ENCODE measurements around the gene SLC25A51.

The SLC25A51 gene

DNA sequence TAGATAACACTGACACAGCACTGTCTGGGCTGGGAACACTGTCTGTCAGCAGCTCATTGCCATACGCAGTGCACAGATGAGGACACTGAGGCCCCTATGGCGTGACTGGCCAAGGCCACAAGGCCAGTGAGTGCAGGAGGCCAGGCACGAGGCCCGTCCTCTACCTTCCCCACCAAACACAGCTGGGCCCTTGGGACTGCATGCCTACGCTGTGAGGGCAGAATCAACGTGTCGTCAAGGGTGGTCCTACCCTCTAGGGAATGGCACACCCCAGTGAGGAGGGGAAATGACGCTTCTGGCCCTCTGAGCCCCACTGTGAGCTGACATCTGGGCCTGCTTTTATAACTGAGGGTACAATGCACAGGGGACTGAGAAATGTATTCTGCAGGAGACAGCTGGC is 42.1 kb upstream of the SLC25A51 start:
- TF ChIP-seq FOXM1 (IDR thresholded peaks at IDR 0.05; ENCODE audit: borderline replicate concordance, low read depth): no peak
- TF ChIP-seq YY1 (IDR thresholded peaks at IDR 0.05; ENCODE audit: low read depth): no peak
- TF ChIP-seq TAF1 (IDR thresholded peaks at IDR 0.05; ENCODE audit: low read depth): no peak
- TF ChIP-seq, protein P1, sequence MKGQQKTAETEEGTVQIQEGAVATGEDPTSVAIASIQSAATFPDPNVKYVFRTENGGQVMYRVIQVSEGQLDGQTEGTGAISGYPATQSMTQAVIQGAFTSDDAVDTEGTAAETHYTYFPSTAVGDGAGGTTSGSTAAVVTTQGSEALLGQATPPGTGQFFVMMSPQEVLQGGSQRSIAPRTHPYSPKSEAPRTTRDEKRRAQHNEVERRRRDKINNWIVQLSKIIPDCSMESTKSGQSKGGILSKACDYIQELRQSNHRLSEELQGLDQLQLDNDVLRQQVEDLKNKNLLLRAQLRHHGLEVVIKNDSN (IDR thresholded peaks at IDR 0.05): no peak
- TF ChIP-seq EGR1 (IDR thresholded peaks at IDR 0.05): no peak
- TF ChIP-seq, protein P2, sequence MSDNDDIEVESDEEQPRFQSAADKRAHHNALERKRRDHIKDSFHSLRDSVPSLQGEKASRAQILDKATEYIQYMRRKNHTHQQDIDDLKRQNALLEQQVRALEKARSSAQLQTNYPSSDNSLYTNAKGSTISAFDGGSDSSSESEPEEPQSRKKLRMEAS (IDR thresholded peaks at IDR 0.05): no peak
- no peak for TF ChIP-seq EP300 (IDR thresholded peaks at IDR 0.05; ENCODE audit: borderline replicate concordance)
- TF ChIP-seq TEAD4 (IDR thresholded peaks at IDR 0.05): no peak
- TF ChIP-seq RAD21 (IDR thresholded peaks at IDR 0.05; ENCODE audit: low read depth): no peak
- no peak for TF ChIP-seq CEBPB (IDR thresholded peaks at IDR 0.05)

- no peak for TF ChIP-seq EGR1 (IDR thresholded peaks at IDR 0.05)
- peak; percentile 93 for TF ChIP-seq TEAD4 (IDR thresholded peaks at IDR 0.05)
- 0 out of 2 replicates have a peak, but pooled peaks have one; percentile 46 for TF ChIP-seq ZBTB7A (IDR thresholded peaks at IDR 0.05; ENCODE audit: low read depth)
- TF ChIP-seq NFIC (IDR thresholded peaks at IDR 0.05): no peak
- TF ChIP-seq CREB1 (IDR thresholded peaks at IDR 0.05; ENCODE audit: low read depth): no peak
- TF ChIP-seq CEBPB (IDR thresholded peaks at IDR 0.05): no peak
Measured at GRCh38 chr9:37944671-37945481, 40.9 kb upstream of the SLC25A51 start.

DNA sequence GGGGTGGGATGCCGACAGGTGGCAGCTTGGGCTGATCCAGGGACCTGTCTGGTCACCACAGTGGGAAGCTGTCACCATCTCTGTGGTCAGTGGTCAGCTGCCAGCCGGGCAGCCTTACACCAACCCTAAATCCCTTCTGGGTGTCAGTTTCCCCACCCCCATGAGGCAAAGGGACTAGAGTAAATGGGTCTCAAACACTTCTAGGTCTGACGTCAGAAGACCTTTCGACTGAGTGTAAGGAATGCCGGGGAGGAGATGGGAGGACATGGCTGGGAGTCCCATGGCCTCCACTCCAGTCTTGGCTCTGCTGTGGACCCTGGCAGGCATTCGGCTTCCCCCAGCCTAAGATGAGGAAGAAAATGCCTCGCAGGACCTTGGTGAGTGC is 40.3 kb upstream of the SLC25A51 start:
- TF ChIP-seq NFIC (IDR thresholded peaks at IDR 0.05) (no peak), TAF1 (IDR thresholded peaks at IDR 0.05; ENCODE audit: low read depth) (no peak), ZBTB7A (IDR thresholded peaks at IDR 0.05; ENCODE audit: low read depth) (no peak), EP300 (IDR thresholded peaks at IDR 0.05; ENCODE audit: borderline replicate concordance) (no peak), RAD21 (IDR thresholded peaks at IDR 0.05; ENCODE audit: low read depth) (no peak), CEBPB (IDR thresholded peaks at IDR 0.05) (no peak), TEAD4 (IDR thresholded peaks at IDR 0.05) (no peak), YY1 (IDR thresholded peaks at IDR 0.05; ENCODE audit: low read depth) (no peak), TCF12 (IDR thresholded peaks at IDR 0.05; ENCODE audit: low read depth) (no peak), FOXM1 (IDR thresholded peaks at IDR 0.05; ENCODE audit: borderline replicate concordance, low read depth) (no peak), CREB1 (IDR thresholded peaks at IDR 0.05; ENCODE audit: low read depth) (no peak), EGR1 (IDR thresholded peaks at IDR 0.05) (no peak)
- TF ChIP-seq, protein P2 (IDR thresholded peaks at IDR 0.05): no peak
- TF ChIP-seq, protein P1 (IDR thresholded peaks at IDR 0.05): no peak
- TF ChIP-seq, protein P3, sequence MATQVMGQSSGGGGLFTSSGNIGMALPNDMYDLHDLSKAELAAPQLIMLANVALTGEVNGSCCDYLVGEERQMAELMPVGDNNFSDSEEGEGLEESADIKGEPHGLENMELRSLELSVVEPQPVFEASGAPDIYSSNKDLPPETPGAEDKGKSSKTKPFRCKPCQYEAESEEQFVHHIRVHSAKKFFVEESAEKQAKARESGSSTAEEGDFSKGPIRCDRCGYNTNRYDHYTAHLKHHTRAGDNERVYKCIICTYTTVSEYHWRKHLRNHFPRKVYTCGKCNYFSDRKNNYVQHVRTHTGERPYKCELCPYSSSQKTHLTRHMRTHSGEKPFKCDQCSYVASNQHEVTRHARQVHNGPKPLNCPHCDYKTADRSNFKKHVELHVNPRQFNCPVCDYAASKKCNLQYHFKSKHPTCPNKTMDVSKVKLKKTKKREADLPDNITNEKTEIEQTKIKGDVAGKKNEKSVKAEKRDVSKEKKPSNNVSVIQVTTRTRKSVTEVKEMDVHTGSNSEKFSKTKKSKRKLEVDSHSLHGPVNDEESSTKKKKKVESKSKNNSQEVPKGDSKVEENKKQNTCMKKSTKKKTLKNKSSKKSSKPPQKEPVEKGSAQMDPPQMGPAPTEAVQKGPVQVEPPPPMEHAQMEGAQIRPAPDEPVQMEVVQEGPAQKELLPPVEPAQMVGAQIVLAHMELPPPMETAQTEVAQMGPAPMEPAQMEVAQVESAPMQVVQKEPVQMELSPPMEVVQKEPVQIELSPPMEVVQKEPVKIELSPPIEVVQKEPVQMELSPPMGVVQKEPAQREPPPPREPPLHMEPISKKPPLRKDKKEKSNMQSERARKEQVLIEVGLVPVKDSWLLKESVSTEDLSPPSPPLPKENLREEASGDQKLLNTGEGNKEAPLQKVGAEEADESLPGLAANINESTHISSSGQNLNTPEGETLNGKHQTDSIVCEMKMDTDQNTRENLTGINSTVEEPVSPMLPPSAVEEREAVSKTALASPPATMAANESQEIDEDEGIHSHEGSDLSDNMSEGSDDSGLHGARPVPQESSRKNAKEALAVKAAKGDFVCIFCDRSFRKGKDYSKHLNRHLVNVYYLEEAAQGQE (IDR thresholded peaks at IDR 0.05; ENCODE audit: low read depth): no peak

- TF ChIP-seq ZBTB7A (IDR thresholded peaks at IDR 0.05; ENCODE audit: low read depth) (0 out of 2 replicates have a peak, but pooled peaks have one; percentile 31), FOXM1 (IDR thresholded peaks at IDR 0.05; ENCODE audit: borderline replicate concordance, low read depth) (no peak), RAD21 (IDR thresholded peaks at IDR 0.05; ENCODE audit: low read depth) (no peak), EP300 (IDR thresholded peaks at IDR 0.05; ENCODE audit: borderline replicate concordance) (peak; percentile 18; the same call in 1 of the 2 replicates), CEBPB (IDR thresholded peaks at IDR 0.05) (no peak), TCF12 (IDR thresholded peaks at IDR 0.05; ENCODE audit: low read depth) (0 out of 2 replicates have a peak, but pooled peaks have one; percentile 19), TEAD4 (IDR thresholded peaks at IDR 0.05) (peak; percentile 63), EGR1 (IDR thresholded peaks at IDR 0.05) (no peak), CREB1 (IDR thresholded peaks at IDR 0.05; ENCODE audit: low read depth) (no peak), YY1 (IDR thresholded peaks at IDR 0.05; ENCODE audit: low read depth) (no peak), TAF1 (IDR thresholded peaks at IDR 0.05; ENCODE audit: low read depth) (no peak), NFIC (IDR thresholded peaks at IDR 0.05) (peak; percentile 87)
- TF ChIP-seq, protein P2 (IDR thresholded peaks at IDR 0.05): peak; percentile 21; the same call in 1 of the 2 replicates
- TF ChIP-seq, protein P1 (IDR thresholded peaks at IDR 0.05): no peak
- TF ChIP-seq, protein P3 (IDR thresholded peaks at IDR 0.05; ENCODE audit: low read depth): no peak
Measured at GRCh38 chr9:37943345-37944265, 39.7 kb upstream of the SLC25A51 start.
